Panc1 (cell line): ENCODE data around the gene PCNT.

ENCODE experiments used
- POLR2AphosphoS5 ChIP-seq: IDR thresholded peaks from 2 replicates; pipeline ENCODE4 v1.6.1; 2012; ENCODE audit warnings: mild to moderate bottlenecking, low read depth, low read length, moderate library complexity
- SIN3A ChIP-seq: IDR thresholded peaks from 2 replicates; pipeline ENCODE4 v1.6.1; 2012; ENCODE audit warnings: low read depth, mild to moderate bottlenecking, low read length, moderate library complexity, borderline replicate concordance; ENCODE audit not compliant: insufficient read depth
- TCF7L2 ChIP-seq: IDR thresholded peaks from 2 replicates; pipeline ENCODE4 v1.6.1; 2011; ENCODE audit warnings: mild to moderate bottlenecking, low read depth, low read length, inconsistent platforms
- TF ChIP-seq, protein P1 (sequence below): fragments of 450-650 bp; IDR thresholded peaks from 2 replicates; pipeline ENCODE4 v1.5.1; 2017; ENCODE audit warnings: mild to moderate bottlenecking
- TF ChIP-seq, protein P2 (sequence below), 2 experiments: IDR thresholded peaks; 2 replicates each; pipeline ENCODE4 v1.6.1; 2011 to 2012; ENCODE audit warnings: low read depth in 2 of 2, control low read depth in 1 of 2, low read length in 1 of 2, mild to moderate bottlenecking in 1 of 2, moderate library complexity in 1 of 2; ENCODE audit not compliant: insufficient read depth in 1 of 2

DNA sequence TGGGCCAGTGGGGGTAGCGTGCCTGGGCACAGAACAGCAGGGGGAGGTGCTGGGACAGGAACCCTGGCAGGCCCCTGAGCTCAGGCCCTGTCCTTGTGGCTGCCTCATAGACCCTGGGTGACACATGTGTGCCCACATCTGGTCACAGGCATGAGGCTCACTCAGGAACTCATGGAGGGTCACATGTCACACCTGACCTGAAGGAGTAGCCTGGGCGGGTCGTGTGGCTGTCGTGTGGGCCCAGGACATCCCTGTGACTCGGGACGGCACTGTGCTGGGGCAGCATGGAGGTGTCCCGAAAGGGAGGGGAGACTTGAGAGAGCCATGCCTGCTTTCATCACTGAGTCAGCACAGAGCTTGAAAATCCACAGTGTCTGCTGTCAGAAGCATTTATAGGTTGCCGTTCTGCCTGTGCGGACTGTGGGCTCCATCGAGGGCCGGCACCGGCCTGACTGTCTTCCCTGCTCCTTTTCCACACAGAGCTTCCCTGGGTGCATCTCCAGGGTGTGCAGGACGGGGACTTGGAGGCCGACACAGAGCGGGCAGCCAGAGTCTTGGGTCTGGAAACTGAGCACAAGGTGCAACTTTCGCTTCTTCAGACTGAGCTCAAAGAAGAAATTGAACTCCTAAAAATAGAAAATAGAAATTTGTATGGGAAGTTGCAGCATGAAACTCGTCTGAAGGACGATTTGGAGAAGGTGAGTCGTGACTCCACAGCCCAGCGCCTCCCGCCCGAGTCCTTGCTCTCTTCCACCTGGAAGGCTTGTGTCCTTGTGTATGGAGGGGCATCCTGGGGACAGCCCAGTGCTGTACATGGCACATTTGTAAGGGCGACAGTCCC, 32.8 kb downstream of the PCNT start:
- TF ChIP-seq, protein P1, sequence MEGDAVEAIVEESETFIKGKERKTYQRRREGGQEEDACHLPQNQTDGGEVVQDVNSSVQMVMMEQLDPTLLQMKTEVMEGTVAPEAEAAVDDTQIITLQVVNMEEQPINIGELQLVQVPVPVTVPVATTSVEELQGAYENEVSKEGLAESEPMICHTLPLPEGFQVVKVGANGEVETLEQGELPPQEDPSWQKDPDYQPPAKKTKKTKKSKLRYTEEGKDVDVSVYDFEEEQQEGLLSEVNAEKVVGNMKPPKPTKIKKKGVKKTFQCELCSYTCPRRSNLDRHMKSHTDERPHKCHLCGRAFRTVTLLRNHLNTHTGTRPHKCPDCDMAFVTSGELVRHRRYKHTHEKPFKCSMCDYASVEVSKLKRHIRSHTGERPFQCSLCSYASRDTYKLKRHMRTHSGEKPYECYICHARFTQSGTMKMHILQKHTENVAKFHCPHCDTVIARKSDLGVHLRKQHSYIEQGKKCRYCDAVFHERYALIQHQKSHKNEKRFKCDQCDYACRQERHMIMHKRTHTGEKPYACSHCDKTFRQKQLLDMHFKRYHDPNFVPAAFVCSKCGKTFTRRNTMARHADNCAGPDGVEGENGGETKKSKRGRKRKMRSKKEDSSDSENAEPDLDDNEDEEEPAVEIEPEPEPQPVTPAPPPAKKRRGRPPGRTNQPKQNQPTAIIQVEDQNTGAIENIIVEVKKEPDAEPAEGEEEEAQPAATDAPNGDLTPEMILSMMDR = no peak
- TF ChIP-seq POLR2AphosphoS5 (no peak), SIN3A (no peak), TCF7L2 (no peak)
- TF ChIP-seq, protein P2, sequence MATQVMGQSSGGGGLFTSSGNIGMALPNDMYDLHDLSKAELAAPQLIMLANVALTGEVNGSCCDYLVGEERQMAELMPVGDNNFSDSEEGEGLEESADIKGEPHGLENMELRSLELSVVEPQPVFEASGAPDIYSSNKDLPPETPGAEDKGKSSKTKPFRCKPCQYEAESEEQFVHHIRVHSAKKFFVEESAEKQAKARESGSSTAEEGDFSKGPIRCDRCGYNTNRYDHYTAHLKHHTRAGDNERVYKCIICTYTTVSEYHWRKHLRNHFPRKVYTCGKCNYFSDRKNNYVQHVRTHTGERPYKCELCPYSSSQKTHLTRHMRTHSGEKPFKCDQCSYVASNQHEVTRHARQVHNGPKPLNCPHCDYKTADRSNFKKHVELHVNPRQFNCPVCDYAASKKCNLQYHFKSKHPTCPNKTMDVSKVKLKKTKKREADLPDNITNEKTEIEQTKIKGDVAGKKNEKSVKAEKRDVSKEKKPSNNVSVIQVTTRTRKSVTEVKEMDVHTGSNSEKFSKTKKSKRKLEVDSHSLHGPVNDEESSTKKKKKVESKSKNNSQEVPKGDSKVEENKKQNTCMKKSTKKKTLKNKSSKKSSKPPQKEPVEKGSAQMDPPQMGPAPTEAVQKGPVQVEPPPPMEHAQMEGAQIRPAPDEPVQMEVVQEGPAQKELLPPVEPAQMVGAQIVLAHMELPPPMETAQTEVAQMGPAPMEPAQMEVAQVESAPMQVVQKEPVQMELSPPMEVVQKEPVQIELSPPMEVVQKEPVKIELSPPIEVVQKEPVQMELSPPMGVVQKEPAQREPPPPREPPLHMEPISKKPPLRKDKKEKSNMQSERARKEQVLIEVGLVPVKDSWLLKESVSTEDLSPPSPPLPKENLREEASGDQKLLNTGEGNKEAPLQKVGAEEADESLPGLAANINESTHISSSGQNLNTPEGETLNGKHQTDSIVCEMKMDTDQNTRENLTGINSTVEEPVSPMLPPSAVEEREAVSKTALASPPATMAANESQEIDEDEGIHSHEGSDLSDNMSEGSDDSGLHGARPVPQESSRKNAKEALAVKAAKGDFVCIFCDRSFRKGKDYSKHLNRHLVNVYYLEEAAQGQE (IDR thresholded peaks at IDR 0.05; ENCODE audit: insufficient read depth in 1 of 2, low read depth in 2 of 2, low read length in 1 of 2) = no peak
